Gastroesophageal sphincter (tissue), 3 donors: ENCODE results near the gene TRIM37.
"Not testable (repeated sequence)": the region's sequence is repeated elsewhere in the genome, so short reads cannot be mapped to it uniquely, and the experiment has no call there.

ENCODE experiments used
- CTCF ChIP-seq, 4 experiments: fragments of 200-600 bp in 2 of 4; fragments of 450-650 bp in 2 of 4; sonication (generic) in 1 of 4; IDR thresholded peaks; one replicate each; pipeline ENCODE4 v1.5.1; 2017 to 2019; ENCODE audit warnings: antibody characterized with exemption in 4 of 4, mild to moderate bottlenecking in 2 of 4, moderate library complexity in 2 of 4
- POLR2A ChIP-seq, 2 donors: fragments of 450-650 bp; IDR thresholded peaks; one replicate each; pipeline ENCODE4 v1.6.1; 2017; ENCODE audit warnings: antibody characterized with exemption in 2 of 2, mild to moderate bottlenecking in 2 of 2, moderate library complexity in 1 of 2

- not testable (repeated sequence) for TF ChIP-seq CTCF, POLR2A (IDR thresholded peaks at IDR 0.05)
Measured at GRCh38 chr17:58954358-58954757, 152.3 kb downstream of the TRIM37 start.
